MV-4-11 (cell line): ENCODE results near the gene INTS14.

Experiments used
- DNase-seq: peaks from one replicate; lab custom pipeline; 2025; lab: John Stamatoyannopoulos, UW

INTS14 gene

GRCh38 chr15:65530318-65531111 lies 80.4 kb downstream of the INTS14 start, which contains the start of gene HACD3:
HACD3 (plus strand) TSS chr15:65530463; CDS start chr15:65530632, 169 bp downstream.
- DNase-seq: peak; percentile 65

DNA sequence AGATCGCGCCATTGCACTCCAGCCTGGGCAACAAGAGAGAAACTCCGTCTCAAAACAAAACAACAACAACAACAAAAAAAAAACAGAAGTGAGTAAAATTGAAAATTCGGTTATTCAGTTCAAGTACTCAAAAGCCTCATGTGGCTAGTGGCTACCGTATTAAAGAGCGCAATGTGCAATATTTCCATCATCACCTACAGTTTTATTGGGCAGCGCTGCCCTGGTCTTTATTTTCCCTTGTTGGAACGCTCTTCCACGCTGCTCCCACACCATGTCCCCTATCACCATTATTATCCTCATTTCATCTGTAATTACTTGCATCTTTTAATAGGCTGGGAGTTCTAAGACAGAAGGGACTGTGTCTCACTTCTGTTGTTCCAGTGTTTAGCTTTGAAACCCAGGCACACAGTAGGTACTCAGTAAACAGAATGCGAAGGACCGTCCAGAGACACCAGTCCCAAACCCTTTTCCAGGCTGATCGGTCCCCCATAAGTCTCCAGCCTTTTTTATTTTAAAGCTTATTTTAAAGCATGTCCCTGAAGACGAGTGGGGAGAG lies 81.1 kb downstream of the INTS14 start:
- DNase-seq: no peak
